H1 (cell line): Measurements from ENCODE around the gene NDUFB10. TPM values are rescaled to one million over a fixed set of nuclear protein-coding genes. Genes with fewer than 3 reads are reported as not detected.

Experiments used
- CTCF ChIA-PET: fragments of 300-600 bp; sonication (Branson Sonifier 250); formaldehyde crosslinking; loops from one replicate; lab custom pipeline; 2021; ENCODE audit not compliant: partially characterized antibody; lab: Charles Lee
- POLR2A ChIA-PET: fragments of 300-600 bp; sonication (Branson Sonifier 250); formaldehyde crosslinking; loops from one replicate; lab custom pipeline; 2021; ENCODE audit warnings: inconsistent platforms; ENCODE audit not compliant: partially characterized antibody; lab: Charles Lee
- DNase-seq, 2 experiments: peaks; one replicate each; pipeline versions ENCODE4 v3.0.0 to v3.0.0-alpha.2; 2010 to 2022; ENCODE audit warnings: low spot score in 2 of 2, low read depth in 1 of 2, mixed read lengths in 1 of 2
- FAIRE-seq: peaks from 2 replicates; lab custom pipeline; 2011; peaks lifted over from hg19 to GRCh38; lab: Jason Lieb, UNC
- H2AFZ ChIP-seq: 2 replicates; pipeline ENCODE4 v1.8.1; 2012; ENCODE audit warnings: low read length, inconsistent platforms
- H2AK5ac ChIP-seq: 2 replicates; pipeline ENCODE4 v1.6.1; 2013; ENCODE audit warnings: low read depth, low read length
- H2BK120ac ChIP-seq: replicated peaks from 2 replicates; pipeline ENCODE3; 2013; ENCODE audit warnings: low read depth, low read length, inconsistent platforms
- H2BK12ac ChIP-seq: 2 replicates; pipeline ENCODE4 v1.6.1; 2013; ENCODE audit warnings: low read depth, low read length
- H2BK15ac ChIP-seq: 2 replicates; pipeline ENCODE4 v1.6.1; 2013; ENCODE audit warnings: low read length
- H2BK20ac ChIP-seq: 2 replicates; pipeline ENCODE4 v1.6.1; 2013; ENCODE audit warnings: low read length
- H2BK5ac ChIP-seq: 2 replicates; pipeline ENCODE4 v1.6.1; 2013; ENCODE audit warnings: low read depth, low read length
- H3K14ac ChIP-seq: 2 replicates; pipeline ENCODE4 v1.6.1; 2013; ENCODE audit warnings: inconsistent platforms; ENCODE audit not compliant: insufficient read length
- H3K18ac ChIP-seq: 2 replicates; pipeline ENCODE4 v1.6.1; 2013; ENCODE audit warnings: low read length; ENCODE audit errors: extremely low read depth
- H3K23ac ChIP-seq: 2 replicates; pipeline ENCODE4 v1.6.1; 2013; ENCODE audit warnings: inconsistent platforms; ENCODE audit not compliant: insufficient read length
- H3K23me2 ChIP-seq: 2 replicates; pipeline ENCODE4 v1.6.1; 2013; ENCODE audit warnings: low read depth, low read length
- H3K27ac ChIP-seq: 2 replicates; pipeline ENCODE4 v1.6.1; 2011; ENCODE audit warnings: low read depth, low read length, inconsistent platforms
- H3K27me3 ChIP-seq, 4 experiments: replicated peaks in 1 of 4; 1 replicate in 1 of 4; 2 replicates in 3 of 4; pipeline versions ENCODE4 v1.6.1 to v1.8.1; 2011 to 2013; ENCODE audit warnings: low read length in 3 of 4, mild to moderate bottlenecking in 3 of 4, inconsistent platforms in 2 of 4, mixed read lengths in 2 of 4, moderate library complexity in 1 of 4; ENCODE audit not compliant: control insufficient read depth in 3 of 4, insufficient read depth in 3 of 4; ENCODE audit errors: extremely low read depth in 1 of 4
- H3K36me3 ChIP-seq, 4 experiments: 2 replicates each; pipeline versions ENCODE4 v1.6.1 to v1.8.1; 2011 to 2013; ENCODE audit warnings: mild to moderate bottlenecking in 4 of 4, low read length in 3 of 4, moderate library complexity in 2 of 4, control low read depth in 1 of 4, inconsistent platforms in 1 of 4; ENCODE audit not compliant: insufficient read depth in 4 of 4, control insufficient read depth in 2 of 4
- H3K4ac ChIP-seq: replicated peaks from 2 replicates; pipeline ENCODE3; 2013; ENCODE audit warnings: low read length, low read depth, mixed read lengths, inconsistent platforms; ENCODE audit not compliant: insufficient read length
- H3K4me1 ChIP-seq, 4 experiments: replicated peaks in 1 of 4; 1 replicate in 1 of 4; 2 replicates in 3 of 4; pipeline versions ENCODE4 v1.6.1 to v1.8.1; 2011 to 2013; ENCODE audit warnings: low read length in 3 of 4, inconsistent platforms in 2 of 4, mixed read lengths in 1 of 4; ENCODE audit not compliant: insufficient read depth in 4 of 4, control insufficient read depth in 3 of 4
- H3K4me2 ChIP-seq, 2 experiments: 2 replicates each; pipeline versions ENCODE4 v1.6.1 to v1.8.1; 2011 to 2013; ENCODE audit warnings: low read depth in 2 of 2, low read length in 2 of 2, control low read depth in 1 of 2, inconsistent platforms in 1 of 2, mild to moderate bottlenecking in 1 of 2; ENCODE audit not compliant: insufficient read depth in 1 of 2
- H3K4me3 ChIP-seq, 4 experiments: fragments of 200-600, 300-600 bp in 1 of 4; sonication (generic), shearing (Covaris generic), sonication (Bioruptor Twin) in 1 of 4; 2 replicates each; pipeline versions ENCODE4 v1.5.1 to v1.8.1; 2011 to 2016; ENCODE audit warnings: low read length in 4 of 4, low read depth in 3 of 4, control low read depth in 2 of 4, inconsistent platforms in 2 of 4, mild to moderate bottlenecking in 2 of 4, mixed read lengths in 1 of 4, moderate library complexity in 1 of 4; ENCODE audit not compliant: insufficient read depth in 2 of 4; ENCODE audit errors: extremely low read depth in 1 of 4
- H3K56ac ChIP-seq: replicated peaks from 2 replicates; pipeline ENCODE3; 2013; ENCODE audit warnings: low read depth, mild to moderate bottlenecking, mixed read lengths, low read length, inconsistent platforms; ENCODE audit not compliant: insufficient read length
- H3K79me1 ChIP-seq: 2 replicates; pipeline ENCODE4 v1.6.1; 2013; ENCODE audit warnings: low read depth, low read length, control low read depth
- H3K79me2 ChIP-seq, 2 experiments: 2 replicates each; pipeline versions ENCODE4 v1.6.1 to v1.8.1; 2012 to 2013; ENCODE audit warnings: low read length in 2 of 2, mild to moderate bottlenecking in 2 of 2, inconsistent platforms in 1 of 2; ENCODE audit not compliant: insufficient read depth in 2 of 2, control insufficient read depth in 1 of 2
- H3K9ac ChIP-seq, 4 experiments: replicated peaks in 1 of 4; 1 replicate in 1 of 4; 2 replicates in 3 of 4; pipeline versions ENCODE4 v1.6.1 to v1.8.1; 2011 to 2013; ENCODE audit warnings: low read depth in 3 of 4, low read length in 3 of 4, control low read depth in 2 of 4, mild to moderate bottlenecking in 2 of 4, moderate library complexity in 2 of 4, inconsistent platforms in 1 of 4; ENCODE audit errors: extremely low read depth in 1 of 4
- H3K9me3 ChIP-seq, 2 experiments: 2 replicates each; pipeline versions ENCODE4 v1.6.1 to v1.8.1; 2012 to 2013; ENCODE audit warnings: mild to moderate bottlenecking in 2 of 2, moderate library complexity in 2 of 2, control low read depth in 1 of 2, inconsistent platforms in 1 of 2, low read depth in 1 of 2, low read length in 1 of 2, mixed read lengths in 1 of 2; ENCODE audit not compliant: insufficient read depth in 2 of 2
- H4K20me1 ChIP-seq, 2 experiments: replicated peaks in 1 of 2; 2 replicates each; pipeline versions ENCODE3 to v1.8.1; 2011 to 2013; ENCODE audit warnings: inconsistent platforms in 2 of 2, low read length in 2 of 2, mild to moderate bottlenecking in 1 of 2; ENCODE audit not compliant: insufficient read depth in 2 of 2, control insufficient read depth in 1 of 2
- H4K5ac ChIP-seq: 2 replicates; pipeline ENCODE4 v1.6.1; 2013; ENCODE audit warnings: low read length, low read depth, mixed read lengths, inconsistent platforms; ENCODE audit not compliant: insufficient read length
- H4K8ac ChIP-seq: 2 replicates; pipeline ENCODE4 v1.8.0; 2013; ENCODE audit warnings: mild to moderate bottlenecking, moderate library complexity, low read length, inconsistent platforms; ENCODE audit not compliant: insufficient read depth; ENCODE audit errors: extremely low read depth
- H4K91ac ChIP-seq: replicated peaks from 2 replicates; pipeline ENCODE3; 2013; ENCODE audit warnings: low read length, mixed read lengths, inconsistent platforms; ENCODE audit not compliant: insufficient read length
- CTBP2 ChIP-seq: IDR thresholded peaks from 2 replicates; pipeline ENCODE4 v1.7.0; 2011; ENCODE audit warnings: borderline replicate concordance, mild to moderate bottlenecking, moderate library complexity, mixed read lengths, low read length; ENCODE audit not compliant: insufficient read depth, insufficient read length
- EP300 ChIP-seq, 2 experiments: IDR thresholded peaks; 1 replicate in 1 of 2; 2 replicates in 1 of 2; pipeline ENCODE4 v1.6.1; 2011 to 2012; ENCODE audit warnings: low read depth in 2 of 2, low read length in 2 of 2, mild to moderate bottlenecking in 2 of 2, borderline replicate concordance in 1 of 2, inconsistent platforms in 1 of 2, moderate library complexity in 1 of 2
- GTF2F1 ChIP-seq: IDR thresholded peaks from 2 replicates; pipeline ENCODE4 v1.6.1; 2012; ENCODE audit warnings: low read depth, low read length, improper control_type of control experiment, borderline replicate concordance
- NANOG ChIP-seq: IDR thresholded peaks from 2 replicates; pipeline ENCODE4 v1.6.1; 2011; ENCODE audit warnings: low read length, low read depth, mild to moderate bottlenecking, inconsistent platforms; ENCODE audit not compliant: insufficient read depth, poor library complexity, severe bottlenecking
- NRF1 ChIP-seq: IDR thresholded peaks from 2 replicates; pipeline ENCODE4 v1.6.1; 2011; ENCODE audit warnings: mild to moderate bottlenecking, low read depth, low read length, improper control_type of control experiment
- POU5F1 ChIP-seq: IDR thresholded peaks from 2 replicates; pipeline ENCODE4 v1.6.1; 2011; ENCODE audit warnings: low read depth, mild to moderate bottlenecking, low read length, moderate library complexity
- RNF2 ChIP-seq: fragments of 200-900, 300-1000 bp; sonication (generic); IDR thresholded peaks from 2 replicates; pipeline ENCODE4 v1.7.1; 2016; ENCODE audit warnings: borderline replicate concordance, low read depth, mild to moderate bottlenecking, antibody characterized with exemption, low read length; ENCODE audit not compliant: poor library complexity, severe bottlenecking; ENCODE audit errors: missing control alignments
- TCF12 ChIP-seq: IDR thresholded peaks from 2 replicates; pipeline ENCODE4 v1.6.1; 2011; ENCODE audit warnings: low read depth, mild to moderate bottlenecking, low read length
- YY1 ChIP-seq: IDR thresholded peaks from 2 replicates; pipeline ENCODE4 v1.6.1; 2011; ENCODE audit warnings: low read depth, mild to moderate bottlenecking, low read length
- WGBS, 2 experiments: shearing (Covaris generic) in 1 of 2; methylation state at CpG; one replicate each; pipeline versions ENCODE4 v1.1.6 to v1.1.7; 2013 to 2015; ENCODE audit warnings: low lambda C conversion rate in 2 of 2, mixed read lengths in 2 of 2, inconsistent platforms in 1 of 2, low coverage in 1 of 2, missing lambda C conversion rate in 1 of 2; ENCODE audit not compliant: insufficient replicate concordance in 2 of 2, insufficient coverage in 1 of 2, insufficient read length in 1 of 2; ENCODE audit errors: extremely low coverage in 1 of 2, missing lambda C conversion rate in 1 of 2; 5-methylcytosine and 5-hydroxymethylcytosine counted together
- polyA plus RNA-seq, 7 experiments: library from polyadenylated mRNA; depleted of rRNA in 3 of 7; stranded (reverse) in 5 of 7; unstranded in 2 of 7; fragments of >200 nt in 5 of 7; fragments of 200-250 nt in 2 of 7; gene quantifications; 1 replicate in 5 of 7; 2 replicates in 1 of 7; 4 replicates in 1 of 7; pipeline versions ENCODE4 v1.2.1 to v1.2.3, GENCODE V29; 2011 to 2013; ENCODE audit warnings: missing spikeins in 2 of 7, mixed read lengths in 2 of 7
- total RNA-seq: library from RNA; stranded (reverse); fragmentation: NEBNext Ultra II Directional; extraction: Animal tissue kit (Norgen Biotek cat#: 25700); gene quantifications from 2 replicates; pipeline ENCODE4 v1.2.1, GENCODE V29; 2021

The NDUFB10 gene
- total and polyA plus RNA-seq, 2 of the 8 experiments (the other 6 are each of a cell fraction or from before 2014, with no cell fraction given) = 183 to 194 TPM

GRCh38 chr16:1917056-1917664 is 42.2 kb upstream of the NDUFB10 start:
- WGBS, 2 experiments = 13% methylated on average over 21 of the region's 22 CpGs; no CpG with 5 or more reads in 1 of the 2 experiments
- Histone ChIP-seq H3K23ac (no peak overlapping the region), H2AK5ac (no peak overlapping the region), H2BK120ac (no peak overlapping the region), H3K4ac (no peak overlapping the region), H3K4me2 (peak overlapping the region; percentile 65 to 80), H4K91ac (peak overlapping the region; percentile 44), H2BK20ac (no peak overlapping the region), H3K18ac (peak overlapping the region; percentile 60; the same call in 1 of the 2 replicates), H2BK15ac (no peak overlapping the region), H3K14ac (no peak overlapping the region), H3K9me3 (no peaks in the 10 kb centered on the region), H3K9ac (no peak overlapping the region), H3K56ac (no peak overlapping the region), H2BK5ac (no peak overlapping the region), H2AFZ (no peak overlapping the region), H3K23me2 (peaks cover 9% of the 10 kb centered on the region; the same call in 1 of the 2 replicates), H2BK12ac (no peak overlapping the region), H3K4me1 (peaks cover 0 to 37% (median 23%) of the 10 kb centered on the region in 4 experiments; a peak in 6 of 7 replicates), H3K27me3 (peaks cover 39 to 74% (median 61%) of the 10 kb centered on the region in 4 experiments), H3K79me1 (no peaks in the 10 kb centered on the region), H3K36me3 (peaks cover 0 to 7% (median 0%) of the 10 kb centered on the region in 4 experiments; a peak in 1 of 8 replicates), H4K8ac (no peak overlapping the region), H3K27ac (no peak overlapping the region), H3K4me3 (peak overlapping the region in 2 of 4 experiments; percentile 34 to 54; a peak in 4 of 8 replicates), H3K79me2 (no peaks in the 10 kb centered on the region), H4K20me1 (peaks cover 4 to 9% of the 10 kb centered on the region in 2 experiments), H4K5ac (no peak overlapping the region)
- FAIRE-seq (no peak), DNase-seq (no peak)
- CTCF ChIA-PET = interaction anchor here (0.8 to 4.0 kb wide), 4 partner anchors 11 to 53 kb away, joined by 3 to 19 read pairs (median 4); no protein-coding TSS in a partner anchor
- POLR2A ChIA-PET = interaction anchor here (0.8 to 2.8 kb wide), 5 partner anchors 10 to 48 kb away, joined by 3 to 15 read pairs (median 7); partner anchors contain the start of gene RPS2
- no peak for TF ChIP-seq CTBP2
- no peak for TF ChIP-seq EP300 (IDR thresholded peaks at IDR 0.05; ENCODE audit: borderline replicate concordance in 1 of 2, low read depth in 2 of 2, low read length in 2 of 2)
- no peak for TF ChIP-seq TCF12
- no peak for TF ChIP-seq YY1
- no peak for TF ChIP-seq GTF2F1
- TF ChIP-seq NRF1 = no peak
- no peak for TF ChIP-seq RNF2
- TF ChIP-seq POU5F1 = no peak
- no peak for TF ChIP-seq NANOG
